ENCODE data around the gene KIF16B.

The KIF16B gene

DNA sequence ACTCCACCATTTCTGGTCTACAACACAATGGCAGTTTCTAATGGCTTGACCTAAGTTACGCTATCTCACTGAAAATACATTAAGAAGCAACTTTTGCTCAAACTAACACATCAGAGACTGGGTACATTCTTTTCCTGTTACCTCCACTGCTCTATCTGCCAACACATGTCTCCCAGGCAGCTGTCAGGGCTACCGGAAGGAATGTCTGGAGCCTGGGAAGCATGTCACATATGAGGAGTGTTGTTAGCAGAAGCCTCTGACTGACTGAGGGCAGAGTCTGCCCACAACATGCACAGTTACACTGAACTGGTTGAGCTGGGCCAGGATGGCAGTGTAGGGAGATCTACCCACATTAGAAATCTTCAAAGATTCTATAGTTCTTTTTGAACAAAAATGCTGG lies 264.5 kb downstream of the KIF16B start:
- no peak for TF ChIP-seq POLR2AphosphoS5 (IDR thresholded peaks at IDR 0.05; ENCODE audit: low read depth, low read length)
- TF ChIP-seq FOXP2 (optimal IDR thresholded peaks at IDR 0.05; ENCODE audit: borderline replicate concordance, extremely low read depth, extremely low read length, insufficient read depth), result no peak
- no peak for TF ChIP-seq SIN3A (IDR thresholded peaks at IDR 0.05; ENCODE audit: borderline replicate concordance, insufficient read depth, low read length)
- TF ChIP-seq TAF1 (IDR thresholded peaks at IDR 0.05; ENCODE audit: borderline replicate concordance, insufficient read depth, low read length), result no peak
- no peak for TF ChIP-seq REST (IDR thresholded peaks at IDR 0.05; ENCODE audit: insufficient read depth in 1 of 2, low read depth in 2 of 2, low read length in 2 of 2)

DNA sequence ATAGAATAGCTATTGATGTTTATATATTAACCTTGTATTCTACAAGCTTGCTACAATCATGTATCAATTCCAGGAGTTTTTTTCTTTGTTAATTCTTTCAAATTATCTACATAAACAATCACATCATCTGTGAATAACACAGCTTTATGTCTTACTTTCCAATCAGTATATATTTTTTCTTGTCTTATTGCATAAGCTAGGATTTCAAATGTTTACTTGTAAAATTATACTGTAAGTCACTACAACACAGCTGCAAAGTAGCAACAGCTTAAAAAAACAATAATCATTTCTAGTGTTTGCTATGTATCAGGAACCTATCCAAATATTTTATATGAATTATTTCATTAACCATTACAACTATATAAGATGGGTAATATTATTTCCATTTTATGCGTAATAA lies 270.4 kb downstream of the KIF16B start:
- no peak for TF ChIP-seq REST (IDR thresholded peaks at IDR 0.05; ENCODE audit: insufficient read depth in 1 of 2, low read depth in 2 of 2, low read length in 2 of 2)
- TF ChIP-seq SIN3A (IDR thresholded peaks at IDR 0.05; ENCODE audit: borderline replicate concordance, insufficient read depth, low read length), result no peak
- no peak for TF ChIP-seq POLR2AphosphoS5 (IDR thresholded peaks at IDR 0.05; ENCODE audit: low read depth, low read length)
- TF ChIP-seq FOXP2 (optimal IDR thresholded peaks at IDR 0.05; ENCODE audit: borderline replicate concordance, extremely low read depth, extremely low read length, insufficient read depth), result no peak
- no peak for TF ChIP-seq TAF1 (IDR thresholded peaks at IDR 0.05; ENCODE audit: borderline replicate concordance, insufficient read depth, low read length)

DNA sequence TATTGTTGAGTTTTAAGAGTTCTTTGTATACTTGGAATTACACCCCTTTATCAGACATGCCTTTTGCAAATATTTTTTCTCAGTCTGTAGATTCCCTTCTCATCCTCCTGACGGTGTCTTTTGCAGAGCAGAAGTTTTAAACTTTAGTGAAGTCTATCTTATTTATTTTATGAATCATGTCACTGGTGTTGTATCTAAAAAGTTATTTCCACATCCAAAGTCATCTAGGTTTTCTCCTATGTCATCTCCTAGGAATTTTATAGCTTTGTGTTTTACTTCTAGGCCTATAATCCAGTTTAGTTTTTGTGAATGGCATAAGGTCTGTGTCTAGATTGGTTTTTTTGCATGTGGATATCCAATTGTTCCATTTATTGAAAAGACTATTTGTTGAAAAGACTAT lies 271.3 kb downstream of the KIF16B start:
- TF ChIP-seq SIN3A (IDR thresholded peaks at IDR 0.05; ENCODE audit: borderline replicate concordance, insufficient read depth, low read length) (no peak), FOXP2 (optimal IDR thresholded peaks at IDR 0.05; ENCODE audit: borderline replicate concordance, extremely low read depth, extremely low read length, insufficient read depth) (no peak), TAF1 (IDR thresholded peaks at IDR 0.05; ENCODE audit: borderline replicate concordance, insufficient read depth, low read length) (no peak), POLR2AphosphoS5 (IDR thresholded peaks at IDR 0.05; ENCODE audit: low read depth, low read length) (no peak), REST (IDR thresholded peaks at IDR 0.05; ENCODE audit: insufficient read depth in 1 of 2, low read depth in 2 of 2, low read length in 2 of 2) (no peak)

GRCh38 chr20:16299897-16300296 lies 273.4 kb downstream of the KIF16B start:
- TF ChIP-seq REST (IDR thresholded peaks at IDR 0.05; ENCODE audit: insufficient read depth in 1 of 2, low read depth in 2 of 2, low read length in 2 of 2) (no peak), TAF1 (IDR thresholded peaks at IDR 0.05; ENCODE audit: borderline replicate concordance, insufficient read depth, low read length) (no peak), SIN3A (IDR thresholded peaks at IDR 0.05; ENCODE audit: borderline replicate concordance, insufficient read depth, low read length) (no peak), FOXP2 (optimal IDR thresholded peaks at IDR 0.05; ENCODE audit: borderline replicate concordance, extremely low read depth, extremely low read length, insufficient read depth) (no peak), POLR2AphosphoS5 (IDR thresholded peaks at IDR 0.05; ENCODE audit: low read depth, low read length) (no peak)

DNA sequence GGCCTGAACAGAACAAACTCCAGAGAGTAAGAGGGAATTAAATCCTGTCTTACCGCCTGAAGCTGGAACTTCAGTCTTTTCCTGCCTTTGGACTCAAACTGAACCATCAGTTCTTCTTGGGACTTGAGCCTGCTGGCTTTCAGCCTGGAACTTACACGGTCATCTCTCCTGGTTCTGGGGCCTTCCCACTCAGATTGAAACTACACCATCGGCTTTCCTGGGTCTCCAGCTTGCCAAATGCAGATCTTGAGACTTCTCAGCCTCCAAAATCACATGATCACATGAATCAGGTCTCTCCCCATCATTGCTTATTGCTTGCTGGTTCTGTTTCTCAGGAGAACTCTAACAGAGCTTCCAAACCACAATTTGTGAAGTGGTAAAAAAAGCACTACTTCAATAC lies 276.3 kb downstream of the KIF16B start:
- TF ChIP-seq SIN3A (IDR thresholded peaks at IDR 0.05; ENCODE audit: borderline replicate concordance, insufficient read depth, low read length), result no peak
- no peak for TF ChIP-seq TAF1 (IDR thresholded peaks at IDR 0.05; ENCODE audit: borderline replicate concordance, insufficient read depth, low read length)
- no peak for TF ChIP-seq POLR2AphosphoS5 (IDR thresholded peaks at IDR 0.05; ENCODE audit: low read depth, low read length)
- TF ChIP-seq FOXP2 (optimal IDR thresholded peaks at IDR 0.05; ENCODE audit: borderline replicate concordance, extremely low read depth, extremely low read length, insufficient read depth), result no peak
- no peak for TF ChIP-seq REST (IDR thresholded peaks at IDR 0.05; ENCODE audit: insufficient read depth in 1 of 2, low read depth in 2 of 2, low read length in 2 of 2)
